Stimulated activated naive B cell treated with anti-CD40 and anti-IgM and Interleukin-4, amounts not matched to agents 10 μg/mL and 1 μg/mL and 100 μg/mL, for 72 hours (primary cell): ENCODE data around the gene TOMM20.
"Not testable (repeated sequence)": the region's sequence is repeated elsewhere in the genome, so short reads cannot be mapped to it uniquely, and the experiment has no call there.

Experiments used
- ATAC-seq, 2 donors: fragments of 150-1000 bp; cut with Tn5 transposase; replicated peaks; 2 replicates each; pipeline ENCODE4 v1.10.0; 2021; ENCODE audit warnings: moderate library complexity in 1 of 2
- DNase-seq: peaks from one replicate; pipeline ENCODE4 v3.0.0; 2021
- H3K27ac Mint-ChIP-seq: one replicate; pipeline ENCODE4 v1.8.0; 2022; ENCODE audit warnings: mild to moderate bottlenecking, mixed read lengths
- H3K27me3 Mint-ChIP-seq, 2 donors: one replicate each; pipeline ENCODE4 v1.8.0; 2022; ENCODE audit warnings: mixed read lengths in 2 of 2
- H3K36me3 Mint-ChIP-seq, 2 donors: one replicate each; pipeline ENCODE4 v1.8.0; 2022; ENCODE audit warnings: mixed read lengths in 2 of 2, mild to moderate bottlenecking in 1 of 2
- H3K4me1 Mint-ChIP-seq, 2 donors: one replicate each; pipeline ENCODE4 v1.8.0; 2022; ENCODE audit warnings: mixed read lengths in 2 of 2, mild to moderate bottlenecking in 1 of 2
- H3K4me3 Mint-ChIP-seq, 2 donors: one replicate each; pipeline ENCODE4 v1.8.0; 2022; ENCODE audit warnings: mild to moderate bottlenecking in 2 of 2, mixed read lengths in 2 of 2, moderate library complexity in 1 of 2
- H3K9me3 Mint-ChIP-seq, 2 donors: one replicate each; pipeline ENCODE4 v1.8.0; 2022; ENCODE audit warnings: mixed read lengths in 2 of 2, mild to moderate bottlenecking in 1 of 2

TOMM20 gene

GRCh38 chr1:235105051-235106043 lies 23.3 kb downstream of the TOMM20 start:
- H3K27me3 Mint-ChIP-seq: peaks cover 4 to 13% of the 10 kb centered on the region in 2 donors
- ATAC-seq (peak in 1 of 2 donors; percentile 34), DNase-seq (no peak)
- H3K36me3 Mint-ChIP-seq: peaks cover 35 to 57% of the 10 kb centered on the region in 2 donors
- peaks cover 0 to 2% of the 10 kb centered on the region in 2 donors for H3K9me3 Mint-ChIP-seq
- H3K4me1 Mint-ChIP-seq: peaks cover 19 to 21% of the 10 kb centered on the region in 2 donors
- H3K4me3 Mint-ChIP-seq: peak overlapping the region in 1 of 2 donors; percentile 40
- H3K27ac Mint-ChIP-seq: peak overlapping the region; percentile 25

- ATAC-seq (no peak), DNase-seq (no peak)
- peaks cover 7 to 16% of the 10 kb centered on the region in 2 donors for H3K27me3 Mint-ChIP-seq
- H3K36me3 Mint-ChIP-seq: peaks cover 21 to 38% of the 10 kb centered on the region in 2 donors
- no peak overlapping the region for H3K27ac Mint-ChIP-seq
- peaks cover 0 to 2% of the 10 kb centered on the region in 2 donors for H3K9me3 Mint-ChIP-seq
- H3K4me3 Mint-ChIP-seq: no peak overlapping the region
- peaks cover 19 to 21% of the 10 kb centered on the region in 2 donors for H3K4me1 Mint-ChIP-seq
Observed at GRCh38 chr1:235102993-235103411, 25.6 kb downstream of the TOMM20 start.

- no peak overlapping the region for H3K27ac Mint-ChIP-seq
- DNase-seq (no peak), ATAC-seq (no peak)
- peaks cover 8 to 19% of the 10 kb centered on the region in 2 donors for H3K27me3 Mint-ChIP-seq
- H3K4me1 Mint-ChIP-seq: peaks cover 16 to 21% of the 10 kb centered on the region in 2 donors
- H3K36me3 Mint-ChIP-seq: peaks cover 17 to 30% of the 10 kb centered on the region in 2 donors
- no peak overlapping the region for H3K4me3 Mint-ChIP-seq
- peaks cover 0 to 2% of the 10 kb centered on the region in 2 donors for H3K9me3 Mint-ChIP-seq
Observed at GRCh38 chr1:235102259-235102582, 26.4 kb downstream of the TOMM20 start.

- no peak for DNase-seq
- H3K36me3 Mint-ChIP-seq: peaks cover 17 to 25% of the 10 kb centered on the region in 2 donors
- H3K27me3 Mint-ChIP-seq: peaks cover 8 to 19% of the 10 kb centered on the region in 2 donors
- no peak overlapping the region for H3K27ac Mint-ChIP-seq
- peaks cover 0 to 2% of the 10 kb centered on the region in 2 donors for H3K9me3 Mint-ChIP-seq
- H3K4me3 Mint-ChIP-seq: no peak overlapping the region
- H3K4me1 Mint-ChIP-seq: peaks cover 16 to 21% of the 10 kb centered on the region in 2 donors
- ATAC-seq: no peak
Observed at GRCh38 chr1:235101558-235102258, 26.9 kb downstream of the TOMM20 start.

GRCh38 chr1:235100194-235100772 lies 28.4 kb downstream of the TOMM20 start:
- H3K27ac Mint-ChIP-seq: no peak overlapping the region
- ATAC-seq (no peak), DNase-seq (no peak)
- H3K36me3 Mint-ChIP-seq: peaks cover 17 to 25% of the 10 kb centered on the region in 2 donors
- peaks cover 16 to 21% of the 10 kb centered on the region in 2 donors for H3K4me1 Mint-ChIP-seq
- H3K4me3 Mint-ChIP-seq: no peak overlapping the region
- peaks cover 8 to 19% of the 10 kb centered on the region in 2 donors for H3K27me3 Mint-ChIP-seq
- H3K9me3 Mint-ChIP-seq: peaks cover 0 to 2% of the 10 kb centered on the region in 2 donors

- no peak for DNase-seq
- Mint-ChIP-seq H3K4me1 (peaks cover 6 to 11% of the 10 kb centered on the region in 2 donors), H3K27ac (no peak overlapping the region), H3K4me3 (no peak overlapping the region), H3K9me3 (peaks cover 0 to 2% of the 10 kb centered on the region in 2 donors), H3K27me3 (peaks cover 8 to 15% of the 10 kb centered on the region in 2 donors), H3K36me3 (peaks cover 13% of the 10 kb centered on the region in 2 donors)
- ATAC-seq: no peak
Observed at GRCh38 chr1:235098991-235099390, 29.6 kb downstream of the TOMM20 start.

- Mint-ChIP-seq H3K4me3 (no peak overlapping the region), H3K27ac (no peak overlapping the region), H3K9me3 (peaks cover 0 to 2% of the 10 kb centered on the region in 2 donors), H3K4me1 (peaks cover 7 to 12% of the 10 kb centered on the region in 2 donors), H3K27me3 (peaks cover 8 to 11% of the 10 kb centered on the region in 2 donors), H3K36me3 (peaks cover 9% of the 10 kb centered on the region in 2 donors)
- DNase-seq (no peak), ATAC-seq (no peak)
Observed at GRCh38 chr1:235098547-235098946, 30.1 kb downstream of the TOMM20 start.

GRCh38 chr1:235097501-235097900 lies 31.1 kb downstream of the TOMM20 start:
- not testable (repeated sequence) for H3K4me3 Mint-ChIP-seq, DNase-seq, H3K9me3 Mint-ChIP-seq, H3K36me3 Mint-ChIP-seq, ATAC-seq, H3K27ac Mint-ChIP-seq
- Mint-ChIP-seq H3K4me1 (peaks cover 9 to 18% of the 10 kb centered on the region in 2 donors), H3K27me3 (peaks cover 8 to 11% of the 10 kb centered on the region in 2 donors)

GRCh38 chr1:235095938-235096562 lies 32.6 kb downstream of the TOMM20 start:
- Mint-ChIP-seq H3K4me1 (peaks cover 6 to 15% of the 10 kb centered on the region in 2 donors), H3K27ac (no peak overlapping the region), H3K9me3 (no peaks in the 10 kb centered on the region), H3K27me3 (peaks cover 6 to 7% of the 10 kb centered on the region in 2 donors), H3K36me3 (peaks cover 0 to 2% of the 10 kb centered on the region in 2 donors), H3K4me3 (no peak overlapping the region)
- ATAC-seq (no peak), DNase-seq (no peak)

- H3K27ac Mint-ChIP-seq: no peak overlapping the region
- DNase-seq (peak; percentile 67), ATAC-seq (peak; percentile 93 to 94)
- H3K36me3 Mint-ChIP-seq: no peaks in the 10 kb centered on the region
- no peaks in the 10 kb centered on the region for H3K9me3 Mint-ChIP-seq
- H3K4me1 Mint-ChIP-seq: peaks cover 6 to 12% of the 10 kb centered on the region in 2 donors
- no peak overlapping the region for H3K4me3 Mint-ChIP-seq
- peaks cover 6 to 10% of the 10 kb centered on the region in 2 donors for H3K27me3 Mint-ChIP-seq
Observed at GRCh38 chr1:235093696-235094592, 34.7 kb downstream of the TOMM20 start.

- peak; percentile 35 for ATAC-seq
- H3K27ac Mint-ChIP-seq: no peak overlapping the region
- H3K9me3 Mint-ChIP-seq: no peaks in the 10 kb centered on the region
- no peaks in the 10 kb centered on the region for H3K36me3 Mint-ChIP-seq
- H3K27me3 Mint-ChIP-seq: peaks cover 4 to 8% of the 10 kb centered on the region in 2 donors
- H3K4me3 Mint-ChIP-seq: no peak overlapping the region
- H3K4me1 Mint-ChIP-seq: peaks cover 6 to 12% of the 10 kb centered on the region in 2 donors
- DNase-seq: no peak
Observed at GRCh38 chr1:235093013-235093695, 35.5 kb downstream of the TOMM20 start.

GRCh38 chr1:235092415-235092814 lies 36.2 kb downstream of the TOMM20 start:
- DNase-seq, H3K36me3 Mint-ChIP-seq, H3K9me3 Mint-ChIP-seq, H3K4me3 Mint-ChIP-seq, H3K27ac Mint-ChIP-seq, H3K27me3 Mint-ChIP-seq, ATAC-seq: not testable (repeated sequence)
- H3K4me1 Mint-ChIP-seq: peaks cover 6 to 12% of the 10 kb centered on the region in 2 donors
